ENCODE results near the gene MTAP.
A peak's percentile ranks its signal among the peaks of the same experiment; 100 is the strongest.

Gene MTAP

DNA sequence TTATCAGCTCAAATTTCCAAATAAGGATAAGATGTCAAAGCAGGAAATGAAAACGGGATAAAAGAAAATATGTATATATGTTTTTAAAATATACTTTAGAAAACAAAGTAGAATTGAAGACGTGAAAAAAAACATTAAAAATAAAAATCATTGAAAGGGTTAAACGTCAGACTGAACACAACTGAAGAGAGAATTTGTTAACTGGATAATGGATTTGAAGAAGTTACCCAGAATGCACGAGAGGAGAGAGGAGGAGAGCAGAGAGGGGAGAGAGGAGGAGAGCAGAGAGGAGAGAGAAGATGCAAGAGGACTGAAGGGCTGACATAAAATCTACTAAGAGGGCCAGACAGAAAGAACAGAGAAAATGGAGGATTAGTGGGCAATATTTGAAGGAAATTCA, 103.8 kb downstream of the MTAP start:
- no peaks in the 10 kb centered on the region for H3K4me1 ChIP-seq (ENCODE audit: insufficient read depth, insufficient read length)
- no peaks in the 10 kb centered on the region for H3K36me3 ChIP-seq (ENCODE audit: insufficient read depth, insufficient read length, low read length)
- TF ChIP-seq SUZ12 (IDR thresholded peaks at IDR 0.05; ENCODE audit: extremely low read depth, insufficient read depth, insufficient read length) (no peak), ZNF274 (IDR thresholded peaks at IDR 0.05; ENCODE audit: low read depth, low read length) (no peak), YY1 (IDR thresholded peaks at IDR 0.05; ENCODE audit: insufficient read depth, insufficient read length) (no peak)
- no peak for DNase-seq (ENCODE audit: low read depth, low spot score)
- H3K4me3 ChIP-seq (ENCODE audit: insufficient read length, low read depth): no peak overlapping the region
- no peaks in the 10 kb centered on the region for H3K27me3 ChIP-seq (ENCODE audit: insufficient read depth, insufficient read length)
- H3K9me3 ChIP-seq (ENCODE audit: insufficient read depth, low read length): peaks cover 13% of the 10 kb centered on the region; the same call in 1 of the 2 replicates
- no peak overlapping the region for H3K9ac ChIP-seq (ENCODE audit: insufficient read length, low read depth)

DNA sequence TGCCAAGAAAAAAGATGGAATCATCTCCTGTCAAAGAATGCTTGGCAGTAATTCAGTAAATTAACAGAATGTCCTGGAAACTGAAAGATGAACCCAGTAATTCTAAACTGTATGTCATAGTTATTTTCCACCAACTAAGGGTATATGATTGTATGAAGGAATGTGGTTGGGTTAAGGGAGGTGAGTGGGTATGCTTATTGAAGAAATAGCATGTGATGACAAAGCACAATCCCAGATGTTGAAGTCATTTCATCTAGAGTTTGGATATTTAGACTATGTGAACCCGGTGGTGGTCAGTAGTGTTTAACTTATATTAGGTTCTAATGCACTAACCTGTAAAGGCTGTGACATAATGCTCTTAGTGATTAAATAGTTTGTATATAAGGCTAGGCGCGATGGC, 104.4 kb downstream of the MTAP start:
- no peaks in the 10 kb centered on the region for H3K36me3 ChIP-seq (ENCODE audit: insufficient read depth, insufficient read length, low read length)
- H3K4me3 ChIP-seq (ENCODE audit: insufficient read length, low read depth): no peak overlapping the region
- H3K27me3 ChIP-seq (ENCODE audit: insufficient read depth, insufficient read length): no peaks in the 10 kb centered on the region
- H3K9ac ChIP-seq (ENCODE audit: insufficient read length, low read depth): no peak overlapping the region
- peaks cover 13% of the 10 kb centered on the region; the same call in 1 of the 2 replicates for H3K9me3 ChIP-seq (ENCODE audit: insufficient read depth, low read length)
- TF ChIP-seq ZNF274 (IDR thresholded peaks at IDR 0.05; ENCODE audit: low read depth, low read length) (no peak), YY1 (IDR thresholded peaks at IDR 0.05; ENCODE audit: insufficient read depth, insufficient read length) (no peak), SUZ12 (IDR thresholded peaks at IDR 0.05; ENCODE audit: extremely low read depth, insufficient read depth, insufficient read length) (no peak)
- no peaks in the 10 kb centered on the region for H3K4me1 ChIP-seq (ENCODE audit: insufficient read depth, insufficient read length)
- no peak for DNase-seq (ENCODE audit: low read depth, low spot score)

- no peaks in the 10 kb centered on the region for H3K9me3 ChIP-seq (ENCODE audit: insufficient read depth, low read length)
- H3K36me3 ChIP-seq (ENCODE audit: insufficient read depth, insufficient read length, low read length): no peaks in the 10 kb centered on the region
- TF ChIP-seq ZNF274 (IDR thresholded peaks at IDR 0.05; ENCODE audit: low read depth, low read length) (no peak), YY1 (IDR thresholded peaks at IDR 0.05; ENCODE audit: insufficient read depth, insufficient read length) (no peak), SUZ12 (IDR thresholded peaks at IDR 0.05; ENCODE audit: extremely low read depth, insufficient read depth, insufficient read length) (no peak)
- no peaks in the 10 kb centered on the region for H3K27me3 ChIP-seq (ENCODE audit: insufficient read depth, insufficient read length)
- H3K4me3 ChIP-seq (ENCODE audit: insufficient read length, low read depth): no peak overlapping the region
- DNase-seq (ENCODE audit: low read depth, low spot score): no peak
- no peak overlapping the region for H3K9ac ChIP-seq (ENCODE audit: insufficient read length, low read depth)
- no peaks in the 10 kb centered on the region for H3K4me1 ChIP-seq (ENCODE audit: insufficient read depth, insufficient read length)
Measured at GRCh38 chr9:21919377-21920362, 117.2 kb downstream of the MTAP start.

DNA sequence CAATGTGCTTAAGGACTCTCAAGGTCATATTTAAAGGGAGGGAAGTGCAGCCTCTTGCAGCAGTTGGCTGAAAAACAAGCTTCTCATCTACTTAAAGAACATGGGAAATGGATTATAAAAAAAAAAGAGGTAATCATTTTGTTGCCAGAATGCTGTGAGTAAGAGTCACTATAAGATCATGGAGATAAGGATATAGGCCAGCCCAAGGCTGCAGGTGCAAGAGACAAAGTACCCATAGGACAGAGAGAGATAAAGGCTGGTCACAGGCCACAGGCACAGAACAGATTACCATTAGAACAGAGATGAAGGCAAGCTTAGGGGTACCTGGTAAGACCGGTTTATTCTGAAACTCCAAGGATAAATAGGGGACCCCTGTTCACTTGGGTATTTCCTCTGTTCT, 121.3 kb downstream of the MTAP start:
- Histone ChIP-seq H3K9ac (ENCODE audit: insufficient read length, low read depth) (no peak overlapping the region), H3K36me3 (ENCODE audit: insufficient read depth, insufficient read length, low read length) (no peaks in the 10 kb centered on the region), H3K4me3 (ENCODE audit: insufficient read length, low read depth) (no peak overlapping the region), H3K4me1 (ENCODE audit: insufficient read depth, insufficient read length) (no peaks in the 10 kb centered on the region), H3K9me3 (ENCODE audit: insufficient read depth, low read length) (no peaks in the 10 kb centered on the region), H3K27me3 (ENCODE audit: insufficient read depth, insufficient read length) (no peaks in the 10 kb centered on the region)
- no peak for DNase-seq (ENCODE audit: low read depth, low spot score)
- TF ChIP-seq ZNF274 (IDR thresholded peaks at IDR 0.05; ENCODE audit: low read depth, low read length): no peak
- no peak for TF ChIP-seq YY1 (IDR thresholded peaks at IDR 0.05; ENCODE audit: insufficient read depth, insufficient read length)
- TF ChIP-seq SUZ12 (IDR thresholded peaks at IDR 0.05; ENCODE audit: extremely low read depth, insufficient read depth, insufficient read length): no peak

GRCh38 chr9:21927752-21928151, 125.3 kb downstream of the MTAP start:
- H3K27me3 ChIP-seq (ENCODE audit: insufficient read depth, insufficient read length): no peaks in the 10 kb centered on the region
- no peak for TF ChIP-seq ZNF274 (IDR thresholded peaks at IDR 0.05; ENCODE audit: low read depth, low read length)
- no peak for TF ChIP-seq SUZ12 (IDR thresholded peaks at IDR 0.05; ENCODE audit: extremely low read depth, insufficient read depth, insufficient read length)
- TF ChIP-seq YY1 (IDR thresholded peaks at IDR 0.05; ENCODE audit: insufficient read depth, insufficient read length): no peak
- H3K9ac ChIP-seq (ENCODE audit: insufficient read length, low read depth): no peak overlapping the region
- no peak overlapping the region for H3K4me3 ChIP-seq (ENCODE audit: insufficient read length, low read depth)
- no peaks in the 10 kb centered on the region for H3K9me3 ChIP-seq (ENCODE audit: insufficient read depth, low read length)
- no peak for DNase-seq (ENCODE audit: low read depth, low spot score)
- H3K36me3 ChIP-seq (ENCODE audit: insufficient read depth, insufficient read length, low read length): no peaks in the 10 kb centered on the region
- H3K4me1 ChIP-seq (ENCODE audit: insufficient read depth, insufficient read length): no peaks in the 10 kb centered on the region

DNA sequence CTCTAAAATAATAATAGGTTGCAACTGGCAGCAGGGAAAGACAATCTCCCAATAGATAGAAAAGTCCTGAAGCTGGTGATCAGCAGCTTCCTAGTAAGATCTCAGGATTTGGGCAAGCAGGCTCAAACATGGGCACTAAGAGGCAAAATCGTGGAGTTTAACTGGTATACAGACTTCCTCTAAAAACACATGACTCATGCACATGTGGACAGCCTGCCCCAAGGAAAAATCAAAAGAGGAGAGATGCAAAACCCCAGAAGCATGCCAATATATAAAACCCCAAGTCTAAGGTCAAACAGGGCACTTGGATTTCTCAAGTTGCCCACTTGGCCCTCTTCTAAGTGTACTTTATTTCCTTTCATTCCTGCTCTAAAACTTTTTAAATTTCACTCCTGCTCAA, 129.0 kb downstream of the MTAP start:
- H3K4me1 ChIP-seq (ENCODE audit: insufficient read depth, insufficient read length): no peaks in the 10 kb centered on the region
- H3K9ac ChIP-seq (ENCODE audit: insufficient read length, low read depth): no peak overlapping the region
- H3K27me3 ChIP-seq (ENCODE audit: insufficient read depth, insufficient read length): no peaks in the 10 kb centered on the region
- no peak overlapping the region for H3K4me3 ChIP-seq (ENCODE audit: insufficient read length, low read depth)
- no peaks in the 10 kb centered on the region for H3K9me3 ChIP-seq (ENCODE audit: insufficient read depth, low read length)
- H3K36me3 ChIP-seq (ENCODE audit: insufficient read depth, insufficient read length, low read length): no peaks in the 10 kb centered on the region
- TF ChIP-seq YY1 (IDR thresholded peaks at IDR 0.05; ENCODE audit: insufficient read depth, insufficient read length) (no peak), ZNF274 (IDR thresholded peaks at IDR 0.05; ENCODE audit: low read depth, low read length) (no peak), SUZ12 (IDR thresholded peaks at IDR 0.05; ENCODE audit: extremely low read depth, insufficient read depth, insufficient read length) (no peak)
- no peak for DNase-seq (ENCODE audit: low read depth, low spot score)

- H3K4me3 ChIP-seq (ENCODE audit: insufficient read length, low read depth): no peak overlapping the region
- H3K9ac ChIP-seq (ENCODE audit: insufficient read length, low read depth): no peak overlapping the region
- no peaks in the 10 kb centered on the region for H3K4me1 ChIP-seq (ENCODE audit: insufficient read depth, insufficient read length)
- TF ChIP-seq ZNF274 (IDR thresholded peaks at IDR 0.05; ENCODE audit: low read depth, low read length) (no peak), SUZ12 (IDR thresholded peaks at IDR 0.05; ENCODE audit: extremely low read depth, insufficient read depth, insufficient read length) (no peak), YY1 (IDR thresholded peaks at IDR 0.05; ENCODE audit: insufficient read depth, insufficient read length) (no peak)
- H3K9me3 ChIP-seq (ENCODE audit: insufficient read depth, low read length): no peaks in the 10 kb centered on the region
- peak; percentile 44 for DNase-seq (ENCODE audit: low read depth, low spot score)
- H3K36me3 ChIP-seq (ENCODE audit: insufficient read depth, insufficient read length, low read length): no peaks in the 10 kb centered on the region
- no peaks in the 10 kb centered on the region for H3K27me3 ChIP-seq (ENCODE audit: insufficient read depth, insufficient read length)
Measured at GRCh38 chr9:21933281-21933680, 130.8 kb downstream of the MTAP start.
